Upper lobe of left lung (tissue), 6 donors: ENCODE data around the gene ACOXL. TPM values are rescaled to one million over a fixed set of nuclear protein-coding genes. Genes with fewer than 3 reads are reported as not detected.

Source experiments
- ATAC-seq, 2 donors: fragments of 200-7000 bp; cut with Tn5 transposase; one replicate each; pipeline ENCODE4 v1.9.1; 2022; ENCODE audit warnings: mild to moderate bottlenecking in 2 of 2, moderate library complexity in 2 of 2; ENCODE audit not compliant: low FRiP score in 2 of 2
- DNase-seq, 2 donors: peaks; one replicate each; pipeline ENCODE4 v3.0.0-alpha.2; 2019 to 2020
- H3K27ac ChIP-seq, 4 donors: fragments of 200-600 bp; sonication (generic); one replicate each; pipeline ENCODE4 v1.5.1; 2016 to 2019
- H3K27me3 ChIP-seq, 4 donors: fragments of 200-600 bp; sonication (generic); one replicate each; pipeline ENCODE4 v1.5.1; 2017 to 2019
- H3K36me3 ChIP-seq, 4 donors: fragments of 200-600 bp; sonication (generic); one replicate each; pipeline ENCODE4 v1.5.1; 2016 to 2019
- H3K4me1 ChIP-seq, 4 donors: fragments of 200-600 bp; sonication (generic); one replicate each; pipeline ENCODE4 v1.5.1; 2018 to 2019
- H3K4me3 ChIP-seq, 4 donors: fragments of 200-600 bp; sonication (generic); one replicate each; pipeline ENCODE4 v1.5.1; 2017 to 2019; ENCODE audit warnings: mild to moderate bottlenecking in 2 of 4, moderate library complexity in 1 of 4
- H3K9me3 ChIP-seq, 4 donors: fragments of 200-600 bp; sonication (generic); one replicate each; pipeline ENCODE4 v1.5.1; 2018 to 2019
- EP300 ChIP-seq, 4 donors: sonication (generic); formaldehyde crosslinking; IDR thresholded peaks; one replicate each; pipeline ENCODE4 v1.5.1; 2017; ENCODE audit warnings: antibody characterized with exemption in 4 of 4, control low read depth in 2 of 4
- POLR2A ChIP-seq, 4 donors: fragments of 450-650 bp; IDR thresholded peaks; one replicate each; pipeline ENCODE4 v1.5.1; 2016 to 2017; ENCODE audit warnings: antibody characterized with exemption in 4 of 4, mild to moderate bottlenecking in 2 of 4
- POLR2AphosphoS5 ChIP-seq, 2 donors: sonication (generic); formaldehyde crosslinking; IDR thresholded peaks; one replicate each; pipeline ENCODE4 v1.5.1; 2017; ENCODE audit warnings: antibody characterized with exemption in 2 of 2
- WGBS, 2 donors: methylation state at CpG; one replicate each; pipeline ENCODE4 v1.1.5; 2017 to 2018; 5-methylcytosine and 5-hydroxymethylcytosine counted together
- total RNA-seq, 6 donors: library from RNA; depleted of rRNA in 4 of 6; stranded (reverse); fragments of >200 nt in 4 of 6; gene quantifications; one replicate each; pipeline versions ENCODE4 v1.1.0 to v1.2.1, GENCODE V29; 2016 to 2021
- TF ChIP-seq, protein P1 (sequence below), 6 experiments: fragments of 450-650 bp in 4 of 6; fragments of 200-600 bp in 2 of 6; sonication (generic) in 2 of 6; IDR thresholded peaks; one replicate each; pipeline ENCODE4 v1.5.1; 2016 to 2019; ENCODE audit warnings: antibody characterized with exemption in 6 of 6
- donor health status: DM: no; HTN: no; CAD: no; lungs with moderate emphysema.
- donor health status: DM: no; HTN: yes; CAD: no; lungs with severe emphysema.

ACOXL gene
- total RNA-seq, 6 donors from 2014 or later = 30.2 to 128 (median 38.0) TPM

DNA sequence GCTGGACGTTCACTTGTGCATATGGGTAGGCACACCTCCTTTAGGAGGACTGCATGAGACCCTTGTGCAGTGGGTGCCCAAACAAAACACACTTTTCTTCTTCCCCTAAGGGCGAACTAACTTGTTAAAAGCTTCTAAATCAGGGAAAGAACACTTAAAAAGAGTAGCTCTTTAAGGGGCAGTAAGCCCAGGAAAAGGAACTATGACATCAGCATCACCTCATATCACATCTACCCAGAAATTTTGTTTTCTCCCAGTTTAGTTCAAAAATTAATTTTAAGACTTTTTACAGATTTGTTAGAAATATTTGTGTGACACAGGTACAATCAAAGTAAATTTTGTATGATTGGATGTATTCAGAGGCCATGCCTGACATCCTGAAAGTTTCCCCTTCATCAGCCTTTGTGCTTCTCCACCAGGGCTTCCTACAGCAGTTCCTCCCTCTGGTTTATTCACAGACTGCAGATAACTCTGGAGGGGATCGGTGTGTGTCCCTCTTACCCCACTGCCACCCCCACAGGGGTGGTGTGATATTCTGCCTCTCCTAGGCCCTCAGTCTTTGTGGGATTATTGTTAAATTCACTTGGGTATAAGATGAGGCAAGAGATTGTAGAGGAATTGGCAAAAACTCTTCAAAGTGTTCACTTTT is 416.0 kb downstream of the ACOXL start:
- H3K27ac ChIP-seq = no peak overlapping the region
- no peaks in the 10 kb centered on the region for H3K9me3 ChIP-seq
- no peak for DNase-seq
- ATAC-seq = no peak
- H3K4me1 ChIP-seq = peaks cover 0 to 16% (median 5%) of the 10 kb centered on the region in 4 donors
- peaks cover 0 to 29% (median 0%) of the 10 kb centered on the region in 4 donors for H3K36me3 ChIP-seq
- 83 to 87% methylated on average over 3 of the region's 3 CpGs for WGBS, 2 donors
- TF ChIP-seq, protein P1, sequence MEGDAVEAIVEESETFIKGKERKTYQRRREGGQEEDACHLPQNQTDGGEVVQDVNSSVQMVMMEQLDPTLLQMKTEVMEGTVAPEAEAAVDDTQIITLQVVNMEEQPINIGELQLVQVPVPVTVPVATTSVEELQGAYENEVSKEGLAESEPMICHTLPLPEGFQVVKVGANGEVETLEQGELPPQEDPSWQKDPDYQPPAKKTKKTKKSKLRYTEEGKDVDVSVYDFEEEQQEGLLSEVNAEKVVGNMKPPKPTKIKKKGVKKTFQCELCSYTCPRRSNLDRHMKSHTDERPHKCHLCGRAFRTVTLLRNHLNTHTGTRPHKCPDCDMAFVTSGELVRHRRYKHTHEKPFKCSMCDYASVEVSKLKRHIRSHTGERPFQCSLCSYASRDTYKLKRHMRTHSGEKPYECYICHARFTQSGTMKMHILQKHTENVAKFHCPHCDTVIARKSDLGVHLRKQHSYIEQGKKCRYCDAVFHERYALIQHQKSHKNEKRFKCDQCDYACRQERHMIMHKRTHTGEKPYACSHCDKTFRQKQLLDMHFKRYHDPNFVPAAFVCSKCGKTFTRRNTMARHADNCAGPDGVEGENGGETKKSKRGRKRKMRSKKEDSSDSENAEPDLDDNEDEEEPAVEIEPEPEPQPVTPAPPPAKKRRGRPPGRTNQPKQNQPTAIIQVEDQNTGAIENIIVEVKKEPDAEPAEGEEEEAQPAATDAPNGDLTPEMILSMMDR (IDR thresholded peaks at IDR 0.05) = no peak
- TF ChIP-seq POLR2A (IDR thresholded peaks at IDR 0.05) (no peak), EP300 (IDR thresholded peaks at IDR 0.05) (no peak), POLR2AphosphoS5 (IDR thresholded peaks at IDR 0.05) (no peak)
- H3K27me3 ChIP-seq = no peaks in the 10 kb centered on the region
- H3K4me3 ChIP-seq = no peak overlapping the region

DNA sequence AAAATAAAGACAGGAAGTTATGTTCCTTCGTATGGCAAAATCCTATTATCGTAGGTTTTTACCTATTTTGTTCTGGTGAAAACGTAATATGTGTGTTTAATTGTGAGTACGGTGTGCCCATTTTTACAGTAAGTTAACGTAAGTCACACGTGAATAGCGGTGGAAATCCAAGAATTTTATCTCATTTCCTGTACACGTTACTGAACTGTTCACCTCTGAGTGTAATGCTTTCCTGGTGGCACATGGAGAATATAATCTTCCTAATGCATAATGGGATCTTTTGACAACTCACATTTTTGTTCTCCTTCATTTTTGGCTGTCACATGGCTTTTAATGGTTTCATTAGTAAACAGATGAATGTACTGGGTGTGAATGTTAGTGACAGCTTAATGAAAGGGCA is 416.6 kb downstream of the ACOXL start:
- DNase-seq = no peak
- ATAC-seq = no peak
- Histone ChIP-seq H3K27me3 (no peaks in the 10 kb centered on the region), H3K4me3 (no peak overlapping the region), H3K36me3 (peaks cover 0 to 29% (median 2%) of the 10 kb centered on the region in 4 donors), H3K4me1 (peaks cover 0 to 16% (median 5%) of the 10 kb centered on the region in 4 donors), H3K27ac (no peak overlapping the region), H3K9me3 (no peaks in the 10 kb centered on the region)
- TF ChIP-seq POLR2A (IDR thresholded peaks at IDR 0.05) (no peak), POLR2AphosphoS5 (IDR thresholded peaks at IDR 0.05) (no peak), EP300 (IDR thresholded peaks at IDR 0.05) (no peak)
- TF ChIP-seq, protein P1 (IDR thresholded peaks at IDR 0.05) = no peak
- 65 to 73% methylated on average over 8 of the region's 8 CpGs for WGBS, 2 donors

DNA sequence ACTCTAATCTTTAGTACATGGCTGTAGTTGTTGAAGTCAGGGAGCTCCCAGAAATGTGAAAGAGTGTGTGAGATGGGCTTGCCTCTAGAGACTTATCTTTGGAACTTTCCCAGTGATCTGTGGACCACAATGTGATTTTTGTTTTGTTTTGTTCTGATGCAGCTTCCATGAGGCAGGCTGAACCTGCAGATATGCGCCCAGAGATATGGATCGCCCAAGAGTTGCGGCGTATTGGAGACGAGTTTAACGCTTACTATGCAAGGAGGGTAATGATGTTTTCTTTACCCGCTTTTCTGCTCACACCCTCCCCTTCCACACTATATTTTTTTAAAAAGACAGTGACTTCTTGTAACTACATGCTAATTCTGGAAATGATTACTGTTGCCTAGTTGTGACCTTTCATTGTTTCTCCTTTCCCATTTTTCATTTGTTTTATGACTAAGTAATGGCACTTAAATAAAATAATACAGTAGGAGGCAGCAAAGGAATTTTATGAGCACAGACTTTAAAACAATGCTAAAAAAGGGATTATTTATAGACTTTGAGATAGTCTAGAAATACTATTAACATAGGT is 417.6 kb downstream of the ACOXL start:
- ATAC-seq (no peak), DNase-seq (no peak)
- no peak overlapping the region for H3K27ac ChIP-seq
- peaks cover 0 to 16% (median 5%) of the 10 kb centered on the region in 4 donors for H3K4me1 ChIP-seq
- peaks cover 0 to 28% (median 2%) of the 10 kb centered on the region in 4 donors for H3K36me3 ChIP-seq
- TF ChIP-seq EP300 (IDR thresholded peaks at IDR 0.05) (no peak), POLR2AphosphoS5 (IDR thresholded peaks at IDR 0.05) (no peak), POLR2A (IDR thresholded peaks at IDR 0.05) (no peak)
- TF ChIP-seq, protein P1 (IDR thresholded peaks at IDR 0.05) = no peak
- WGBS, 2 donors = 90 to 99% methylated on average over 7 of the region's 7 CpGs
- H3K4me3 ChIP-seq = no peak overlapping the region
- no peaks in the 10 kb centered on the region for H3K9me3 ChIP-seq
- no peaks in the 10 kb centered on the region for H3K27me3 ChIP-seq

DNA sequence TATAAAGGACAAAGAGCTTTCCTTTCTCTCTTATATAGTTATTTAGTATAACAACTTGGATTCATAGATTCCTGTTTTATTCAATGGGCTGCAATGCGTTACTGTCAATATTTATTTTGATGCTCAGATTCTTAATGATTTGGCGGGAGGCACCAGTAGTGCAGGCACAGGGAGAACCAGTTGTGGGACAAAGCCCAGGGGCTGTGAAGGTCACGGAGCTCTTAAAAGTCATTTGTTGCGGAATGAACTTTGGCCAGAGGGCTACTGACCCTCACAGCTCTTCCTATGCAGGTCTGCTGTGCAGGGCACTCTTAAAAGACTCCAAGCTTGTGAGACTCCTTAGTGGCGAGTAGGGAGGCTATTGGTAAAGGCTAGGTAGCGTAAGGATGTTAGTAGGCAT is 422.4 kb downstream of the ACOXL start:
- TF ChIP-seq POLR2AphosphoS5 (IDR thresholded peaks at IDR 0.05) = no peak
- TF ChIP-seq POLR2A (IDR thresholded peaks at IDR 0.05) = no peak
- no peak for TF ChIP-seq EP300 (IDR thresholded peaks at IDR 0.05)
- TF ChIP-seq, protein P1 (IDR thresholded peaks at IDR 0.05) = no peak
- 79 to 96% methylated on average over 5 to 6 of the region's 6 CpGs for WGBS, 2 donors
- H3K36me3 ChIP-seq = peaks cover 0 to 31% (median 2%) of the 10 kb centered on the region in 4 donors
- ATAC-seq (no peak), DNase-seq (no peak)
- no peaks in the 10 kb centered on the region for H3K4me1 ChIP-seq
- H3K27ac ChIP-seq = no peak overlapping the region
- no peak overlapping the region for H3K4me3 ChIP-seq
- no peaks in the 10 kb centered on the region for H3K9me3 ChIP-seq
- no peaks in the 10 kb centered on the region for H3K27me3 ChIP-seq
